Measurements from ENCODE around the gene RASGRP4.

RASGRP4 gene

DNA sequence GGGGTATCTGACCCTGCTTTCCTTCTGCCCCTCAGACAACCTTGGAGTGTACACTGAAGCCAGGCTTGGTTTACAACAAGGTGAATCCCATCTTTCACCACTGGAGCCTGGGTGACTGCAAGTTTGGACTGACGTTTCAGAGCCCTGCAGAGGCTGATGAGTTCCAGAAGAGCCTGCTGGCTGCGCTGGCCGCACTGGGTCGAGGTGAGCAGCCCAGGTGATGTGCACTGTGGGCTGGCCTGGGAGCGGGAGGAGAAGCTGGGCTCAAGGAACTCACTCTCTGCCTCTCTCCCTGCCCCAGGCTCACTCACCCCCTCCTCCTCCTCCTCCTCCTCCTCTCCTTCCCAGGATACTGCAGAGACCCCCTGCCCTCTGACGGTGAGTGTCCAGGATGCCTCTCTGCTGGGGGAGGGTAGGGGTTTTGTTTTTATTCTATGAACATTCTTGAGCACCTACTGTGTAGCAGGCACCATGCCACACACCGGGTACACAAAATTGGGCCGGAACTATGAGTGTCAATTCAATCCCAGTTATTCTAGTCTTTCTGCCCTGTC, 34.0 kb downstream of the RASGRP4 start:
- DNase-seq (ENCODE audit: low read depth in 1 of 2, low spot score in 1 of 2) = no peak

- no peak for DNase-seq (ENCODE audit: low read depth in 1 of 2, low spot score in 1 of 2)
Measured at GRCh38 chr19:38389957-38390924, 35.8 kb downstream of the RASGRP4 start.

DNA sequence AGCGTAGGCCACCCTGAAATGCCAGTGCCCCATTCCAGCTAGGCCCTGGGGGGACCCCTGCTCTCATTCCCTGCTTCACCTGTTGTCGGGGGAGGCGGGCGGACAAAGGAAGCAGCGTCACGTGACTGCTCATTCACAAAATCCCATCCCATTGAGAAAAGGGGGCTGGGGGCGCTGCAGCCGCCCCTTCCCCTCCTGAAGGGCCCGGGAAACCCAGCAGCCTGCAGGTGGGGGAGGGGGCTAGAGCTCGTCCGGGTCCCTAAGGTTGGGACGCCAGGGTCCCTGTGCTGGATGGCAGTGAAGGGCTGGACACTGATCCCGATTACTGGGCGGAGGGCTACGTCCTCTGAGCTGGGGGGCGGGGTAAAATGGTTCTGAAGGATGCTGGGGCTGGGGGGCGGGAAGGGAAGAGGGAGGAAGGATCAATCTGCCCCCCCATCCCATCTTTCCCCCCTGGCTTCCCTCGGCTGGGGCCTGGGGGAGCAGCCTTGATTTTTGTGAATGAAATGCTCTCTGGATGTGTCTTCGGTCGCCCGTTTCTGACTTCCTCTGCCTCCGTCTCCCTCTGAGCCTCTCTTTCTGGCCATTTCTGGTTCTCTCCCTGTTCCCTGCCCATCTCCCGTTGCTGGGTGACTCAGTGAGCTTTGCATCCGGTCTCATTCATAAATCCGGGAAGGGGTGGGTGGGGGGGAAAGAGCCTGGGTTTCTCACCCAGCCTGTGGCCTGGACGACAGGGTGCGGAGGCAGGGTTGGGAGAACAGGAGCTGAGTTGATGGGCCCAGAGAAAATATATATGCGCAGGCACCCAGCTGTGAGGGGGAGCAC, 36.7 kb downstream of the RASGRP4 start:
- no peak for DNase-seq (ENCODE audit: low read depth in 1 of 2, low spot score in 1 of 2)

DNA sequence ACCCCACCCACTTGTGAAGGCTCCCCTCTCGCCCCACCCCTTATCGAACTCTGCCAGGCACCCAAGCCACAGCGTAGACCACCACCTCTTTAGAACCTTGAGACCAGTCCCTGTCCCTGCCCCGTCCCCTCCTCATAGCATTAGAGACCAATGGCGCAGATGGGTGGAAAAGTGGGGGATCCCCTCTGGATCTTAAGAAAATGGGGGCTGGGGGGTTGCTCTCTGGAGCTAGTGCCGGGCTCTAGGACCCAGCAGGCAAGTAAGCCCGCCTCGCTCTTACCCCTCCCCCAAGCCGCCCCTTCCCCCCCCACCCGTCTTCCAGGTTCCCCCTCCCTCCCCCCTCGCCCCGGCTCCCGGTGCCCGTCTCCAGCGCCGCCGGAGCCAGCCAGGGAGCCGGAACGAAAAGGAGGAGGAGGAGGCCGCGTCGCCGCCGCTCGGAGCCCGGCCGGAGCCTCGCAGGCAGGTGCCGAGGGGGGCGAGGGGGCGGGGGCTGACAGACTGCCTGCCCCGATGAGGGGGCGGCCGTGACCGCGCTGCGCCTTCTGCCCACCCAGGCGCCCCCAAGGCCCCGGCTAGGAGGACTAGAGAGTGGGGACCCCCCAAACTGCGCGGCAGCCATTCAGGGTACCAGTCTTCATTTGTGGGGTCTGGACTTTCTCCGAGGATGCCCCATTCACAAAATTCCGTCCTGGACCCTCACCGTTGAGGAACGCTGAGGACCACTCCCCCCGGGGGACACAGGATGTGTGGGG, 37.5 kb downstream of the RASGRP4 start, which contains the start of gene SPRED3:
TSS of gene SPRED3 (plus strand) at position 349 of the 752 bp plus-strand sequence. CDS start 1,606 bp downstream, outside the sequence.
- no peak for DNase-seq (ENCODE audit: low read depth in 1 of 2, low spot score in 1 of 2)

DNA sequence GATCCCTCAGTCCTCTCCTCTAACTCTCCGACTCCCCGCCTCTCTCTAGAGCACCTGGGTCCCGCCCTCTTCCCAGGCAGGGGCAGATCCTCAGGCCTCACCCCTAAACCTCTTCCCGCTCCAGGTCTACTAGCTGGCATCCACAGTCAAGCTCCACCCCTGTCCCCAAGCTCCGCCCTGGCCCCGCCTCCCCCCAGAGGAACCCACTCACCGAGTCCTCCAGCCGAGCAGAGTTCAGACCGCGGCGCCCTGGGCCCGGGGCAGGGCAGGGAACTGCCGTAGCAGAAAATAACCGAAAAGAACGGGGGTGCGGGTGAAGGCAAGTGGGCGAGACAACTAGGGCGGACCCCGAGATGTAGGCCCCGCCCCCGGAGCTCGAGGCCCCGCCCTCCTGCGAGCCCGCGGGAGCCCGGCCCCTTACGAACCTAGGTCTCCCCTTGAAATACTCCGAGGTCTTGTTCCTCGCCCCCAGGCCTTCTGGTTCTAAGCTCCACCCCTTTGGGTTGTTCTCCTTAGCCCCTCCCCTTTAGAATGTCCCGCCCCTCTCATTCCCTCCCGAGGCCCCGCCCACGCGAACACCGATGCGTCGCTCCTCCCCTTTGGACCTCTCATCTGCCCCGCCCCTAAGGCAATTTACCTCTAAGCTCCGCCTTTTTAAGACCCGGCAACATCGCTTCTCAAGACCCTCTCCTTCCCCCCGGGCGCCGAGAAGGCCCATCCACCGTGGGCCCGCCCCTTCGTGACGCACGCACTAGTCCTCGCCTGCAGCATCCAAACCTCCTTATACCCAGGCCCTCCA, 38.3 kb downstream of the RASGRP4 start, which contains the start of gene GGN:
TSS of gene GGN (minus strand) at position 485 of the 799 bp plus-strand sequence. CDS start 773 bp downstream, outside the sequence.
- DNase-seq (ENCODE audit: low read depth in 1 of 2, low spot score in 1 of 2) = peak; percentile 63 to 71

DNA sequence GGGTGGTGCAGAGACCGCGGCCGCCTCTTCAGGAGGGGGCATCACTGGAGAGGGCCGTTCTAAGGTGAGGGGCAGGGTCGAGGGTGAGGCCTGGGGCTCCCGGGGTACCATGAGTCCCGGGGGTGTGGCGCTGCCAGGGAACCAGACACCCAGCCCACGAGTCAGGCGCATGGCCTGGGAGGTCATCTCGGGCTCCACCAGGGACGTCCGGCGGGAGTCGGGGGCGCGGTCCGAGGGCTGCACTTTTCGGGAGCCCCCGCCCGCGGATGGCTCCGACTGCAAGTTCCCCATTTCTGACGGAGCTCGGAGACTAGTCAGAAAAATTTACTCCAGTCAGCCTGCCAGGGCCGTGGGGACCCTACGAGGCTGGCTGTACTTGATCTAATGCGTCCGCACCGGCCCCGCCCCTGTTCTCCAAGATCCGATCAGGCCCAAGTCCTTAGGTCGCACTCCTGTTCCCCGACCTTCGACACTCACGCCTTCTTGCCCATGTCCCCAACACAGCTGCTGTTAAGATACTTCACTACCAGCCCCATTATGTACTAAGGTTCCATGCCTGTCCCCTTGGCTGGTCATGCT, 39.0 kb downstream of the RASGRP4 start:
- DNase-seq (ENCODE audit: low read depth in 1 of 2, low spot score in 1 of 2) = no peak

DNA sequence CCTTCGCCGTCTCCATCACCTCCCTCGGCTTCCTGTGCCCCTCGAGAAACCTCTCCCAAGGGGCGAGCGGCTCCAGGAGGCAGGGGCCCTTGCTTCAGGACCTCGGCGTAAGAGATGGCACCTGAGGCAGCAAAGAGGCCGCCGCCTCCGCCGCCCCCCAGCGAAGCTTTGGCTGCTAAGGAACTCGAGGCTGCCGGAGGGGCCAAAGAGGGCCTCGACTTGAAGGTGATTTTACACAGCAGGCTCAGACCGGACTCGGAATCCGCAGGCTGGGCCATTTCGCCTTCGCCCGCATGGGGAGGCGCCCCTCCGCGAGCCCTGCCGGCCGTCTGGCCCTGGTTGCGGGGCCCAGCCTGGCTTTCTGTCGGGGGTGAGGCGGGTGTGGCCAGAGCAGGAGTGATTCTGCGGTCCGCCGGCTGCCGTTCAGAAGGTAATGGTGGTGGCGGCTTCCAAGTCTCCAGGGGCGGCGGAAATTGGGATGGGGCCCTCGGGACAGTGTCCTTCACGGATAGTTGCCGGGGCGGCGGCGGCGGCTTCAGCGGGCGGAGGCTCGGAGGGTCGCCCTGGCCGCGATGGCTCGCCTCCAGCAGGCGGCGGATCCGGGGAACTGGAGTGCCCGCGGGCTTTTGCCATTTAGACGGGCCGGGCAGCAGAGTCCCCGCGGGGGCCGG, 39.6 kb downstream of the RASGRP4 start:
- no peak for DNase-seq (ENCODE audit: low read depth in 1 of 2, low spot score in 1 of 2)

GRCh38 chr19:38385804-38386257, 40.2 kb downstream of the RASGRP4 start:
- DNase-seq (ENCODE audit: low read depth in 1 of 2, low spot score in 1 of 2) = no peak

- no peak for DNase-seq (ENCODE audit: low read depth in 1 of 2, low spot score in 1 of 2)
Measured at GRCh38 chr19:38385057-38385803, 40.8 kb downstream of the RASGRP4 start.

- DNase-seq (ENCODE audit: low read depth in 1 of 2, low spot score in 1 of 2) = no peak
Measured at GRCh38 chr19:38384209-38385027, 41.6 kb downstream of the RASGRP4 start.

- no peak for DNase-seq (ENCODE audit: low read depth in 1 of 2, low spot score in 1 of 2)
Measured at GRCh38 chr19:38383743-38384142, 42.3 kb downstream of the RASGRP4 start.

GRCh38 chr19:38383184-38383583, 42.8 kb downstream of the RASGRP4 start:
- DNase-seq (ENCODE audit: low read depth in 1 of 2, low spot score in 1 of 2) = no peak

- DNase-seq (ENCODE audit: low read depth in 1 of 2, low spot score in 1 of 2) = no peak
Measured at GRCh38 chr19:38381138-38381537, 44.9 kb downstream of the RASGRP4 start.

DNA sequence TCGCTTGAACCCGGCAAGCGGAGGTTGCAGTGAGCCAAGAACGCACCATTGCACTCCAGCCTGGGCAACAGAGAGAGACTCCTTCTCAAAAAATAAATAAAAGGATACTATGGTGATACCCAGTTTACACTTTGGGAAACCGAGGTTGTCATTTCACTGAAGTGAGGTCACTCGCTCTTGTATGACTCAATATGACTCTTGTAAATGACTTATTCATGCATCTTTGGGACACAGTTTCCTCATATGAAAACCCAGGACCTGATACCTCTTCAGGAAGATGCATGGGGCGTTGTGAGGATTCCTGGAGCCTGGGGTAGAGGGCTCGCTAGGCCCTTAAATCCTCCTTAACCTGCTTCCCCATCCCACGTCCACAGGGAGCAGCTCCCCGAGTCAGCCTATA, 47.2 kb downstream of the RASGRP4 start:
- no peak for DNase-seq (ENCODE audit: low read depth in 1 of 2, low spot score in 1 of 2)

- DNase-seq (ENCODE audit: low read depth in 1 of 2, low spot score in 1 of 2) = no peak
Measured at GRCh38 chr19:38377052-38377451, 49.0 kb downstream of the RASGRP4 start.

GRCh38 chr19:38376576-38376975, 49.4 kb downstream of the RASGRP4 start:
- DNase-seq (ENCODE audit: low read depth in 1 of 2, low spot score in 1 of 2) = no peak

GRCh38 chr19:38375748-38376147, 50.3 kb downstream of the RASGRP4 start:
- no peak for DNase-seq (ENCODE audit: low read depth in 1 of 2, low spot score in 1 of 2)
